SKM-1 (cell line): ENCODE results near the gene OCEL1.
A peak's percentile ranks its signal among the peaks of the same experiment; 100 is the strongest.

Source experiments
- DNase-seq: peaks from one replicate; lab custom pipeline; 2025; ENCODE audit not compliant: unreplicated experiment; lab: John Stamatoyannopoulos, UW

OCEL1 gene

DNA sequence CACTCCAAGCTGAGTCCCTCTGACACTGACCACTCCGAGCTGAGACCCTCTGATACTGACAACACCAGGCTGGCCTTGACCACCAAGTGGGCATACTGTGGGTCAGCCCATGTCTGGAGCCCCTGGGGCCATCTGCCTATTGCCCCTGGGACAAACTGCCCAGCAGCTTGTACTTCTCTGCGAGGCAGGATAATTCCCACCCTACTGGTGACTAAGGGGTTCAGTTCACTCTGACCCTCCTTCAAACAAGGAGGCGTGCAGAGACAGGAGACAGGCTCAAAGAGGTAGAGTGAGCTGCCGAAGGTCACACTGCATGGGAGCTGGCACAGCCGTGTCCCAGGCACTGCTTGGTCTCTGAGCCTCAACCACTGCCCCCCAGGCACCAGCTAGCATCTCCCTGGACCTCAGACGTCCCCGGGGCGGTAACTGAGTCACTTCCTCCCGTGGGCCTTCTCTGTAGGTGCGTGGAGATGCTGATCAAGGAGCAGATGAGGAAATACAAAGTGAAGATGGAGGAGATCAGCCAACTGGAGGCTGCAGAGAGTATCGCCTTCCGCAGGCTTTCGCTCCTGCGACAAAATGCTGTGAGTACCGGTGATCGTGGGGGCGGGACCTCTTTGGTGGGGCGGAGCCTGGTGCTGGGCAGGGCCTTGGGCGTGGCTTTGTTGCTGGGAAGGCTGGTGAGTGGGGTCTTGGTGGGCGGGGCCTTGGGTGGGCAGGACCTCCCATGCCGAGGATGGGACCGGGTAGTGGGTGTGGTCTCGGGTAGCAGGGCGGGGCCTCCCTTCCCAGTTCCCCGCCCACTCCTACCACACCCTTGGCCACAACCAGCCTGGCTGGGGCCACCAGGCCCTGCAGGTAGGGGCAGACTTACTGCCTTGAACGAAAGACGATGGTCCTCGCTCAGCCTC lies 16.6 kb upstream of the OCEL1 start:
- no peak for DNase-seq

DNA sequence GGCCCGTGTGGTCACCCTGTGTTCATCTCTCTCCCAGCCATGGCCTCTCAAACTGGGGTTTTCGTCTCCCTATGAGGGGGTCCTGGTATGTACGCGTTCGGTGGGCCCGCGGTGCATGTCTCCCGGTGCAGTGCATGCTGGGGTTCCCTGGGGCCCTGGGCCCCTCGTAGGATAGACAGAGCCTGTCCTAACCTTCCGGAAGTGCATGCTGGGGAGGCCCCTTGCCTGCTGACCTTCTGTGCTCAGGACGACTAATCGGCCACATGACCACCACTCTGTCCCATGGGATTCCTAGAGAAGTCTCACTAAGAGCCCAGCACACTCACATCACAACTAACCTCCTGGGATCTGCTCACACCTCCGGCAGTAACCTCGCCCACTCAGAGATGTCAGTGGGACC lies 15.7 kb upstream of the OCEL1 start:
- no peak for DNase-seq

DNA sequence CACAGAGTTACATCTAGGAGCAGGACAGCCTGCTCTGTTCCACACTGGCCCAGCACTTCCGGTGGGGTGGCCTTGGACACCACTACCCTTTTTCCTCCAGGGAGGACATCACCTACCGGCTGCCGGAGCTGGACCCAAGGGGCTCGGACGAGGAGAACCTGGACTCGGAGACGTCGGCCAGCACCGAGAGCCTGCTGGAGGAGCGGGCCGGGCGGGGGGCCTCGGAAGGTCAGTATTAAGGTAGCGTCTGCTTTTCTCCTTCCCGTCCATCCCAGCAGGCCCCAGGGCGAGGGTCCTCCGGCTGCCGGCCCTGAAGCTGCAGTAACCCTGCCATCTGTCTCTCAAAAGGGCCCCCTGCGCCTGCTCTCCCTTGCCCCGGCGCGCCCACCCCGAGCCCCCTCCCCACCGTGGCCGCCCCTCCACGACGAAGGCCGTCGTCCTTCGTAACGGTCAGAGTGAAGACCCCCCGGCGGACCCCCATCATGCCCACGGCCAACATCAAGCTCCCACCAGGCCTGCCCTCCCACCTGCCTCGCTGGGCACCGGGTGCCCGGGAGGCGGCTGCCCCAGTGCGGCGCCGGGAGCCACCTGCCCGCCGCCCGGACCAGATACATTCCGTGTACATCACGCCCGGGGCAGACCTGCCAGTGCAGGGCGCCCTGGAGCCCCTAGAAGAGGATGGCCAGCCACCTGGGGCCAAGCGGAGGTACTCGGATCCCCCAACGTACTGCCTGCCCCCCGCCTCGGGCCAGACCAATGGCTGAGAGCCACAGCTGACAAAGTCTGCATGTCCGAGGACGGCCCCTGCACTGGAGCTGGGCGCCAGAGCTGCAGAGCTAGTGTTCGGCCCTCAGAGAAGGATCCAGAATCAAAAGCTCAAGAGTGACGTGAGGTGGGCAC lies 14.2 kb upstream of the OCEL1 start:
- no peak for DNase-seq

DNA sequence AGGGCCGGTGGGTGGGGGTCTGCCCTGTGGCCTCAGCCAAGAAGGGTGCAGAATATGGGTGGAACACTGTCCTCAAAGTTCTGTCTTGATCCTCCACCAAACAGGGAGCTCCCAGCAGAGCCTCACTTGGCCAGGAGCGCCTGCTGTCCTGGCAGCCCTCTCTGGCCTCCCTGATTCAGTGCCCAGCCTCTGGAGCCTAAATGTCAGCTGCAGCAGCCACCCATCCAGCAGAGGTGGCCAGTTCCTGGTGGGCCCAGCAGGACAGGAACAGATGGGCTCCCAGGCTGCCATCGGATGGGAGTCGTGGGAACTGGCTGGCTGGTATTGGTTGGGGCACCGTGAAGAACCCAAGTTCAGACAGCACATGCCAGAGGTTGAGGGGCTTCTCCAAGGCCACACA lies 12.7 kb upstream of the OCEL1 start:
- DNase-seq = no peak

DNA sequence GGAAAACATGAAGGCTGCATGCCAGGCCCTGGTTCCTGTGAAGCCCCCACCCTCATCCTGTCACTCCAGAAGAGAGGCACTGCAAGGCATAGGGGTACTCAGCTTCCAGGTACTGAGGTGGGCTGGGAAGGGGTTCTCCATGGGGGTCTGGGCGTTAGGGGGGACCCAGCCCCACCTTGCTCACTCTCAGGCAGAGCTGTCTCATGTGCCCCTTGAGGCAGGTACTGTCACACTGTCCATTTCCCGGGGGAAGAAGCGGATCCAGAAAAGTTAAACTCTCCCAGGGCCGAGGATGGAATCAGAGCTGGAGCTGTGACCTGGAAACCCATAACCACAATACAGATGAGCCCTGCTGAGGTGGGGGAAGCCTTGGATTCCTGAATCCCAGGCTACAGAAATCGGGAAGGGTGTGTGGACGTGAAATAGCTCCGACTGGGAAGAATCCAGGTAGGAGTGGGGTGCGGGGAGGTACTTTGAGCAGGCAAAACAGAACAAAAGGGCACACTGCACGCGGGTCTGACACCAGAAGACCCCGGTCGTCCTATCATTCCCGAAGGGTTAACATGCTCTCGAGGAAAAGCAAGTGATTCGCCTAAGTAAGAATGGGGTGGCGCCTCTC lies 11.4 kb upstream of the OCEL1 start:
- DNase-seq = no peak

DNA sequence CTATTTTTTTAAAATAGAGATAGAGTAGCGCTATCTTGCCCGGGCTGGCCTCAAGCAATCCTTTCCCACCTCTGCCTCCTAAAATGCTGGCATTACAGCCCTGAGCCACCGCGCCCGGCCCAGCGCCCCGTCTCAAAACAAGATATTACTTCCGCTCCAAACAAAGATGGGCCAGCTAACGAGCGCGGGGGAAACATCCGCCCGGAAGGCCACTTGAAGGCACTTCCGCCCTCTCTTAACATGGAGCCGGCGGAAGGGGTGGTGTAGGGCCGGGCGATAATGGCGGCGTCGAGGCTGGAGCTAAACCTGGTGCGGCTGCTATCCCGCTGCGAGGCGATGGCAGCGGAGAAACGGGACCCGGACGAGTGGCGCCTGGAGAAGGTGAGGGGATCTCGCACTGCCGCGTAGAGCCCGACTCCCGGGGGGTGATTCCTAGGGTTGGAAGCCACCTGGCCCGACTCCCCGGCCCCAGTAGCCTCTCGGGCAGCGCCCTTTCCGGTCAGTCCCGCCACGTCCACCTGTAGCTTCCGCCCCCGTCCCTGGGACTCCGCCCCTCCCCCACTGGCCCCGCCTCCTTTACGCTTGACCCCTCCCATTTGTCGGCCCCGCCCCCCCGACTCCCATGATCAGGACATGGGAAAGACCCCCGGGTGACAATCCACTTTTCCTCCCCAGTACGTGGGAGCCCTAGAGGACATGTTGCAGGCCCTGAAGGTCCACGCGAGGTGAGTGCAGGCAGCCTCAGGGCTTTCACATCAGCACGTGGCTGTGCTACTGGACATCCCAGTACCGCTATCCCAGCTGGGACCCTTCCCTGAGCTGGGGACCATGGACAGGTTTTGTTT lies 10.7 kb upstream of the OCEL1 start, which contains the start of gene USE1:
Gene USE1, plus strand, starts transcription at position 231 of the 845 bp plus-strand sequence. Its CDS starts 49 bp downstream, at position 280.
- peak; percentile 77 for DNase-seq

DNA sequence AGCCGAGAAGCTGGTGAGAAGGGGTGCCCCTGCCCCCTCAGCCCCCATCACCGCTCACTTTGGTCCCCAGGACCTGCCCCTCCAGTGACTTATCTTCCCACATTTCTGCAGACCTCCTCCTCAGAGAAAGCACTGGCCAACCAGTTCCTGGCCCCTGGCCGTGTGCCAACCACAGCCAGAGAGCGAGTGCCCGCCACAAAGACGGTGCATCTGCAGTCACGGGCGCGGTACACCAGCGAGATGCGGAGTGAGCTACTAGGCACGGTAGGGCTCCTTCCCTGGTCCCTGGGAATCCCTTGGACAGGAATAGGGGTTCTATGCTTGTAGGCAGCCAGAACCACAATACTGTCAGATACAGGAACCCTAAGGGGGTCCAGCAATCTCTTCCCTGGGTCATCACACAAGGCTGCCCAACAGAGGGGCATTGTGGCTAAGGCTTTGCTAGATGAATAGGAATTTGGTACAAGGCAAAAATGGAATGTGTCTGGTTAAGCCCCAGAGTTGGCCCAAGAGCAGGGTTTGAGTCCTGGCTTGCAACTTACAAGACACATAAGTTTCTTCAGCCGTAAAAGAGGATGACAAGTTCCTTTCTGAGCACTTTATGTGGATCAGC lies 9.9 kb upstream of the OCEL1 start:
- no peak for DNase-seq

DNA sequence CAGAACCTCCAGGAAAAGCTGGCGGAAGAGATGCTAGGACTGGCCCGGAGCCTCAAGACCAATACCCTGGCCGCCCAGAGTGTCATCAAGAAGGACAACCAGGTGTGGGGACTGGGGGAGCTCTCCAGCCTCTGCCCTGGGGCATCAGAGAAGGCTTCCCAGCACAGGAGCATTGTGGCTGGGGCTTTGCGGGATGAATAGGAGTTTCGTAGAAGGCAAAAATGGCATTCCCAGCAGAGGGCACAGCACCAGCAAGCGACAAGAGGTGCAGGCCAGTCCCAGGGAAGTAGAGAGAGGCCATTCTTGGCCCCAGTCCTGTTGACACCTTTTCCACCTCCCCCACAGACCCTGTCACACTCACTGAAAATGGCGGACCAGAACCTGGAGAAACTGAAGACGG lies 6.7 kb upstream of the OCEL1 start:
- DNase-seq = no peak

DNA sequence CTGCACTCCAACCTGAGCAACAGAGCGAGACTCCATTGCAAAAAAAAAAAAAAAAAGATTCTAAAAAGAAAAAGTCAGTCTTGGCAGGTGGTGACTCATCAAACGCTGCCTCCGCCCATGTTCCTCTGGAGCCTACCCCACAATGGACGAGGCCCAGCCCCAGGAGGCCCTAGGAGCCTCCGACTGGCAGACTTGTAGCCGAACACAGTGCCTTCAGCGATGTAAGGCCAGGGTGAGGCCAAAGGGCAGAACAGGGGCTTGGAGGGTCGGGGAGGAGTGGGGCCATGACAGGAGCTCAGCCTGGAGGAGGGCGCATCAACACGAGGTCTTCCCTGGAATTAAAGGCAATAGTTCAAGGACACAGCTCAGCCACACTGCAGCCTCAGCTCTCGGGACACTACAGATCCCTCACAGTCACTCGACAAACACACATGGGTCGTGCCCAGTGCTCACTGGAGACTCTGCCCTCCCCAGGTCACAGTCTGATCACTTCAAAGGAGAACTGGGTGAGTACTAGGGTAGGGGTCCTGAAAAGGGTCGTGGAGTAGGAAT lies 5.7 kb upstream of the OCEL1 start:
- DNase-seq = no peak

DNA sequence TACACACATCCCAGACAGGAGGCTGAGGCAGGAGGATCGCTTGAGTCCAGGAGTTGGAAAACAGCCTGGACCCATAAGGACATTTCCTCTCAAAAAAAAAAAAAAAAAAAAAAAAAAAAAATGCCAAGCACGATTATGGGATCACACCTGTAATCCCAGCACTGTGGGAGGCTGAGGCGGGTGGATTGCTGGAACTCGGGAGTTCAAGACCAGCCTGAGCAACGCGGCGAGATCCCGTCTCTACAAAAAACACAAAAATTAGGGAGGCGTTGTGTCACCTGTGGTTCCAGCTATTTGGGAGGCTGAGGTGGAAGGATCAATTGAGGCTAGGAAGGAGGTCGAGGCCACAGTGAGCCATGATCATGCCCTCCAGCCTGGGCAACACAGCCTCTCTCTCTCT lies 973 bp upstream of the OCEL1 start:
- DNase-seq = no peak

DNA sequence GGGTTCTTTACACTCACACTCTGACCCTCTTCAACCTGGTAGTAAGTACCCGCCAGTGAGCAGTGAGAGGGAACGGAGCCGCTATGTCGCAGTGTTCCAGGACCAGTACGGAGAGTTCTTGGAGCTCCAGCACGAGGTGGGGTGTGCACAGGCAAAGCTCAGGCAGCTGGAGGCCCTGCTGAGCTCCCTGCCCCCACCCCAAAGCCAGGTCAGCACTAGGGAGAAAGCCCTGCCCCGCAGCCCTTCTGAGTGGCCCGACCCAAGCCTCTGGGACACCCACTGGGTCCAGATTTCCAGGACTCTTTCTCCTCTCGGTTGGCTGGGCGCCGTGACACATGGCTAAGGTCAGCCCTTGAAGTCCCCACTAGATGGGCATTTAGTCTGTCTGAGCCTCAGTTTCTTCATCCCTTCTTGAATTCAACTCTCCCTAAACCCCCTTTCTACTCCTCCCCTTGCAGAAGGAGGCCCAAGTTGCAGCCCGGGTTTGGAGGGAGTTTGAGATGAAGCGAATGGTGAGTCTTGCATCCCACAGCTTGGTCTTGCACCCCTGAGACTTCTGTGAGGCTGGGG lies 1.9 kb downstream of the OCEL1 start:
- DNase-seq = no peak

DNA sequence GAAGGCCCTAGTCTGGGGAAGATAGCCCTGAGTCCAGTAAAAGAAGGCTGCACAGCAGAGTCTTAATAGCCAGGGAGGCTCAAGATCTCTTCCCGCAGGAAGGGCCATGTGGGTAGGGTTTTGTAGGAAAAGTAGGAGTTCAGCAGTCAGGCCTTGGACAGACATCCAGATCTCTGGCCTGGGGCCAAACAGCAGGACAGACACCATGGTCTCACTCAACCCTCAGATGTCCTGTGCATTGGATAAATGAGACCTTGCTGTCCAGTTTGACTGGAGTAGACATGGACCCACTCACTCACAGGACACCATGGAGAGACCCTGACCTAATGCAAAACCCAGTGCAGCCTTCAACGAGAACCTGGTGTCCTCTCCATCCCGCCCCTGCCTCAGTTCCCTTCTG lies 3.9 kb downstream of the OCEL1 start:
- no peak for DNase-seq

DNA sequence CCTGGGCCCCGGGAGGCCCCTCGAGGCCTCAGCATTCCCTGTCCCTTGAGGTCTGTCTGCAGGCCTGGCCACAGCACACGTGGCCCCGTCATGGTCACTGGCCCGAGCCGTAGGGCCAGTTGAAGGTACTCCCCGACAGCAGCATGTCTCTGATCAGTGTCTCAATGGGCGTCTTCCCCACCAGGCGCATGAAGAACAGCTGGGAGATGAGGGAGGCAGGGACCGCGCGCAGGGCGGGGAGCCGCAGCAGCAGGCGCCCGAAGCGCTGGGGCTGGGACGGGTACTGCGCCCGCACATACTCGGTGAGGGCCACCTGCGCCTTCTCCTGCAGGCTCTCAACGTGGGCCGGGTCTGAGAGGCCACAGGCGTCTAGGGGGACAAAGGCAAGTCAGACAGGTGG lies 6.2 kb downstream of the OCEL1 start:
- DNase-seq = no peak

DNA sequence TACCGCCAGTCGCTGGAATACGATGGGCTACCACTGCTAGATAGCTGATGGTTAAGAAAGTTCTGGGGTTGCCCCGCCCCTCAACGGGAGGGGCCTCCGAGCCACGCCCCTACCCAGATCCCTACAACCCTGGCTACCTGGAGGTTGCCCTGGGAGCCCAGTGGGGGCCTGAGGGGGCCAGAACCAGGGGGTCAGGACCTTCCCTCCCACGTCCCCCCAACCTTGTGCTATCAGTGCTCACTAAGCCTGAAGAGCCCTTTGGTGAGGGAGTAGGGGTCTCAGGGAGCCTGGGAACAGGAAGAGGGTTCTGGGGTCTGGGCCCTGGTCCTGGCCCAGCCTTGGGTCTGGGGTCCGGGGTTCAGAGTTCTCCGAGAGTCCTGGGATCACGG lies 8.9 kb downstream of the OCEL1 start:
- DNase-seq = peak; percentile 24

DNA sequence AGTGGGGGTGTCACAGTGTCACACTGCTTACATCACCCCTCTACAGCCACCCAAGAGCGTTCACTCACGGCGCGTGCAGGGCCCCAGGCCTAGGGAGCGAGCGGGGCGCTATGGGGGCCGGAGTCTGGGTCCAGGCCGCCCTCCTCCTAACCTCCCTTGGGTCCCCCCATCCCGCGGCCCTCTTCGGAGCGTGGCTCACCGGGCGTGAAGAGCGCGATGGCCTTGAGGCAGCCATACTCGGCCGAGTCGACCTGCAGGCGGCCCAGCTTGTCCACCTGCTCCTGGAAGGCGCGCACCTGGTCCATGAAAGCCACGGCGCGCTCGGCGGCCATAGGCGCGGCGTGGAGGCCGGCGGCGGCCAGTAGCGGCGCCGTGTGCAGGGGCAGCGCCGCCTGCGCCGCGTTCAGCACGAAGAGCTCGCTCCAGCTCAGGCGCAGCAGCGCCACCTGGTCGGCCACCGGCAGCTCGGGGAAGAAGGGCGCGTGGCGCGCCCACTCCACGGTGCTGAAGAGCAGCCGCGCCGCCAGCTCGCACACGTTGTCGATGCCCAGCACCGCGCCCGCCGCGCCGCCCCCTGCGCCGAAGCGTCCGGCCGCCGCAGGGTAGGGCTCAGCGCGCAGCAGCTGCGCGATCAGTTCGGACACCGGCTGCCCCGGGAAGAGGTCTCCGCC lies 9.4 kb downstream of the OCEL1 start:
- DNase-seq = no peak

DNA sequence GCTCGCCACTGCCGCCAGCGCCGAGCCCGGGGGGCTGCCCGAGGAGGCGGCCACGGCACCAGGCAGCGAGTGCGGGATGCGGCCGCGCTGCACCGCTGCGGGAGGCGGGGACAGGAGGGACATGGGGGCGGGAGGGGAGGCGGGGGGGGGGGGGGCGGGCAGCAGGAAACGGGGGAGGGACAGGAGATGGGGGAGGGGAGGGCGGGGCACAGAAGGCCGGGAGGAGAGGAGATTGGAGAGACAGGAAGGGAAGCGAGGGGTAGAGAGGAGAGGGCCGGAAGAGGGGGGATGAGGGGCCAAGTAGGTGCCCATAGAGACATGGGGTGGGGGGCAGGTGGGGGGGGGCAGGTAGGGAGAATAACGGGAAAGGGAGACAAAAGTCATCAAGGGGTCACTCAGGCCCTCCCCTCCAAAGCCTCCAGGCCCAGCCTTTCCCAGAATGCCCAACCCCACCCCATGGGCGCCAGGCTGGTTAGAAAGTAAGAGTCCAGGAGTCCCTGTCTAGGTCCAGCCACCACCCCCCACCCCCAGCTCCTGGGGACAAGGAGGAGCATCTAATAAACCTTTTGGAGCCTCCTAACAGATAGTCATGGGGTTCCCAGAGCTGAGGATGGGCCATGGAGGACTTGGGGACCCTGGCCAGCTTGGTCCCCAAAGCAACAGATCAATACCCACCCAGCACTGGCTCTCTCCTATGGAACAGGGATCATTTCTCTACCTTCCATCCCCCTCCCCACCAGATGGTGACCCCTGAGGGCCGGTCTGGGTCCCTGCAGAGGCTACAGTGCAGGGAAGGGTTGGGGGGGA lies 10.1 kb downstream of the OCEL1 start:
- no peak for DNase-seq

DNA sequence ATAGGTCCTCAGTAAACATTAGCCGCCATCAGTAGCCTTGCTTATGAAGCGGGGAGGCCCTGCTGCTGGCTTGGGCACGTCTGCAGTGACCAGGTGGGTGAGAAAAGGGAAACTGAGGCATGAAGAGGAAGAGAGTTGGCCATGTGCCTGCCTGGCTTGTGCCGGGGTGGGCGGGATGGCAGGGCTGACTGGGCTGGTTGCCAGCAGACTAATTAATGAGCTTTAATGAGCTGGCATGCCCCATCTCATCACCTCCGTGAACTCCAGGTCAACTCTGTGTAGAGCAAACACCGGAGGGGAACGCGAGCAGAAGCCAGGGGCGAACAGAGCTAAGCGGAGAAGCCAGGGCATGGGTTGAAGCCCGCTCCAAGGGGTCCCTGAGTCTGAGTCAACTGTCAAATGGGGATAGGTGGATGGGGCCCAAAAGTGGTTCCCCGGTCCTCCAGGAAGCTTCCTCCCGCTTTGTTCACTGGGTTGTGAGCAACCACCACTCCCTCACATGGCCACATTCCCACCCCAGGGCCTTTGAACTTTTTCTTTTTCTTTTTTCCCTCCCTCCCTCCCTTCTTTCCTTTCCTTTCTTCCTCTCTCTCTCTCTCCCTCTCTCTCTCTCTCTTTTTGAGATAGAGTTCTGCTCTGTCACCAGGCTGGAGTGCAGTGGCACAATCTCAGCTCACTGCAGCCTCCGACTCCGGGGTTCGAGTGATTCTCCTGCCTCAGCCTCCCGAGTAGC lies 11.0 kb downstream of the OCEL1 start:
- DNase-seq = no peak
